Measurements from ENCODE around the gene OXCT2.
"Not testable (repeated sequence)": the region's sequence is repeated elsewhere in the genome, so short reads cannot be mapped to it uniquely, and the experiment has no call there.

The OXCT2 gene

DNA sequence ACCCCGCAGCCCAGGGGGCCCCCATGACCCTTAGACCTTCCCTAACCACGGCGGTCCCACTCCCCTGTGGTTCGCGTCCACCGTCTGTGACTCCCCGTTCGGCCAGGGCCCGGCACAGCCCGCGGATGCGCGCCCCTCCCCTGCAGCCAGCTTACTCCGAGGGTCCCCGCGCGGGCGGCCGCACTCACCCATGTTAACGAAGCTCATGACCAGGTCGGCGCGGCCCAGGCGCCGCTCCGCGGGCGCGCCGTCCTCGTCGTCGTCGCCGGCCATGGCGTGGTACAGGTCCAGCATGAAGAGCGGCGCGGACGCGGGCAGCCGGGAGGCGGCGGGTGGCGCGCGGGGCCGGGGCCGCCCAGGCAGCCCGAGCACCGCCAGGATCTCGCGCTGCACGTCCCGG, 16.8 kb upstream of the OXCT2 start:
- in situ Hi-C loops (cut with MboI; ENCODE audit: low sequenced_read_pairs): not testable (repeated sequence)

- in situ Hi-C loops (cut with MboI; ENCODE audit: low sequenced_read_pairs): no loop called here
These were observed 16.3 kb upstream of the OXCT2 start for GRCh38 chr1:39787468-39787867.

GRCh38 chr1:39787108-39787375, 15.9 kb upstream of the OXCT2 start:
- in situ Hi-C loops (cut with MboI; ENCODE audit: low sequenced_read_pairs): not testable (repeated sequence)

- in situ Hi-C loops (cut with MboI; ENCODE audit: low sequenced_read_pairs): not testable (repeated sequence)
These were observed 15.4 kb upstream of the OXCT2 start for GRCh38 chr1:39786303-39787107.

DNA sequence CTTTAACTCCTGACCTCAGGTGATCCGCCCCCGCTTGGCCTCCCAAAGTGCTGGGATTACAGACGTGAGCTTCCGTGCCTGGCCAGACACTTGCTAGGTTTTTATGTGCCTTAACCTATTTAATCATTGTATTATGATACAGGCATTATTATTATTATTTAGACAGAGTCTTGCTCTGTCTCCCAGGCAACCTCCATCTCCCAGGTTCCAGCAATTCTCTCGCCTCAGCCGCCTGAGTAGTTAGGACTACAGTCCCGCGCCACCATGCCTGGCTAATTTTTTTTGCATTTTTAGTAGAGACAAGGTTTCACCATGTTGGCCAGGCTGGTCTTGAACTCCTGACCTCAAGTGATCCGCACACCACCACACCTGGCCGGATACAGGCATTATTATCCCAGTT, 11.5 kb upstream of the OXCT2 start:
- in situ Hi-C loops (cut with MboI; ENCODE audit: low sequenced_read_pairs): not testable (repeated sequence)

DNA sequence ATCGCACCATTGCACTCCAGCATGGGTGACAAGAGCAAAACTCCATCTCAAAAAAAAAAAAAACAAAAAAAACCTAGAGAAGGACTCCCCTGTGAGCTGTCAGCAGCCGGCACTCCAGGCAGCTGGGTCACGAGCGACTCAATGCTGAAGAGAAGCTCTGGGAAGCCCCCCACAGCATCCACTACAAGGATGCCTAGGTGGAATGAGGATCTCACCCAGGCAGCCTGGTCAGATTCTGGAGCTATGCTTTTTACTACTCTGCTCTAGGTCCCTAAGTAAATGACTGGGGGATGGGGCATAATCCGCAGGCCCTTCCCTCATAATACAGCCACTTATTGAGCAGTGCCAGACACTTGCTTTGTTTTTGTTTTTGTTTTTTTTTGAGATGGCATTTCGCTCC, 11.0 kb upstream of the OXCT2 start:
- in situ Hi-C loops (cut with MboI; ENCODE audit: low sequenced_read_pairs): no loop called here

GRCh38 chr1:39781349-39781715, 10.2 kb upstream of the OXCT2 start:
- in situ Hi-C loops (cut with MboI; ENCODE audit: low sequenced_read_pairs): no loop called here

DNA sequence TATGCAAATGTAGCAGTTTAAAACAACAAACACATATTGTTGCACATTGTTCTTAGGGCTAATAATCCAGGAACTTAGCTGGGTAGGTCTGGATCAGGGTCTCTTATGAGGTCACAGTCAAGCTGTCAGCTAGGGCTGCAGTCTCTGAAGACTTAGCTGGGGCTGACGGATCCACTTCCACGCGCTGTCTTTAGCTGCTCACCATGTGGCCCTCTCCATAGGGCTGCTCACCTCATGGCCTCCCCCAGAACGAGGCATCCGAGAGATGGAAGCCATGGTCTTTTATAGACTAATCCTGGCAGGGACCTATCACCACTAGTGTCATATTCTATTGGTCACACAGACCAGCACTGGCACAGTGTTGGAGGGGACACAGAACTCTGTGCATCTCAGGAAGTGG, 8.7 kb upstream of the OXCT2 start:
- in situ Hi-C loops (cut with MboI; ENCODE audit: low sequenced_read_pairs): no loop called here

DNA sequence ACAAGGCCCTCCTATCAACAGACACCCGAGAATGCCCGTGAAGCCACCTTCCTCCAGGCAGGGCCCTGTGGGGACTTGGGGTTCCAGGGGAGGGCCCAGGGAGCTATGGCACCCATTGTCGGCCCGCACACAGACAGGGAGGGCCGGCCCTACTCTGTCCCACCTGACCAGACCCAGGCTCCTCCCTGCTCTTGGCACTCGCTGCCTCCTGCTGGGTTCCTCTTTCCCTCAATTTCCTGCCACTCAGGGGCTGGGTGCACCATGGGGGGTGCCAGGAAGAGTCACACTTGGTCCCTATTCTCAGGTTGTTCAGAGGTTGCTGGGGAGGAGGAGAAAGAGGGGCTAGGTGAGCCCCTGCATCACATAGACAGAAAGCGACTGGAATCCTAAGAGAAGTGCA, 8.0 kb upstream of the OXCT2 start:
- in situ Hi-C loops (cut with MboI; ENCODE audit: low sequenced_read_pairs): no loop called here

- in situ Hi-C loops (cut with MboI; ENCODE audit: low sequenced_read_pairs): not testable (repeated sequence)
These were observed 7.4 kb upstream of the OXCT2 start for GRCh38 chr1:39778463-39779099.

DNA sequence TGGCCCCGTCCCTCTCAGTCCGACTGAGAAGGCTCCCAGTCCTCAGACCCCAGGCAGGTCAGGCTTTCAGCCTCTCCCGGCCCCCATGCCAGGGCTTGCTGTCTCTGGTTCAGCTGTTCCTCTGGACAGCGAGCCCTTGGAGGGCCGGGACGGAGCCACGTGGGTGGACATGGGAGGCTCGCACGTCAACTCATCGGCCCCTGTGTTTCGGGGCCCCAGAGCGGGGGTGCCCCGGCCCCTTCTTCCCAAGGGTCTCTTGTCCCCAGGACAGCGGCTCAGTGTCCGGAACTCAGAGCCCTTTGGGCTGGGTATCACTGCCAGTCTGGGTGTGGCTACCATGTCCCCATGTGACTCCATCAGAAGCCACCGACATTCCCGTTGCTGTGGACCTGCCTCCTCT, 6.7 kb upstream of the OXCT2 start:
- in situ Hi-C loops (cut with MboI; ENCODE audit: low sequenced_read_pairs): not testable (repeated sequence)

DNA sequence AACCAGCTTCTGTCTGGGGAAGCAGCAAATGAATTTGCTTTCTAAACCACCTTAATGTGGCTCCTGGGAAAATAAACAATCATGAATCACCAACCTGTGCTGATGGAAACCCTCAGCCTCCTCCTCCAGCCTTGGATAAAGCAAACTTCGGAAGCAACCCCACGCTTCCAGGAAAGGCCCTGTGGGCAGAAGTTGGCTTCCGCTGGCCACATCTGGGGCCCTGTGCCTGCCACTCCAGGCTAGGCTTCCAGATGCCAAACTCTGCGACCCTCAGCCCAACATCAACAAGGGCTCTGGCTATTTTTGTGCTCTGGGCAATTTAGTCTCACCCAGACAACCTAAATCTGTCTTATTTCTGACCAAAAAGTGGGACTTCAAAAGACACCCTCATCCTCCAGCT, 6.2 kb upstream of the OXCT2 start:
- in situ Hi-C loops (cut with MboI; ENCODE audit: low sequenced_read_pairs): no loop called here

- in situ Hi-C loops (cut with MboI; ENCODE audit: low sequenced_read_pairs): no loop called here
These were observed 5.7 kb upstream of the OXCT2 start for GRCh38 chr1:39776886-39777285.

DNA sequence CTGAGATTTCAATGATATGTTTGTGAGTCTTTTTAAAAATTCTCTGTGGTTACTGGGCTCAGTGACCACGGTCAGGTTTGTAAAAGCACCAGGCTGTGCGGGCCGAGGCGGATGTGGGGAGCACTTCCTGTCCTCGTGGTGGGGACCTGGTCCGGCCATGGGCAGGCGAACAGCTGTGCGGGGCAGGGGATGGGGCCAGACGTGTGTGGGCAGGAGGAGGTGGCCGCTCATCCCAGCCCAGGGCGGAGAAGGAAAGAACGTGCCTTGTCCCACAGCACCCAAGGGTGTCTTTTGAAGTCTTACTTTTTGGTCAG, 5.2 kb upstream of the OXCT2 start:
- in situ Hi-C loops (cut with MboI; ENCODE audit: low sequenced_read_pairs): no loop called here

DNA sequence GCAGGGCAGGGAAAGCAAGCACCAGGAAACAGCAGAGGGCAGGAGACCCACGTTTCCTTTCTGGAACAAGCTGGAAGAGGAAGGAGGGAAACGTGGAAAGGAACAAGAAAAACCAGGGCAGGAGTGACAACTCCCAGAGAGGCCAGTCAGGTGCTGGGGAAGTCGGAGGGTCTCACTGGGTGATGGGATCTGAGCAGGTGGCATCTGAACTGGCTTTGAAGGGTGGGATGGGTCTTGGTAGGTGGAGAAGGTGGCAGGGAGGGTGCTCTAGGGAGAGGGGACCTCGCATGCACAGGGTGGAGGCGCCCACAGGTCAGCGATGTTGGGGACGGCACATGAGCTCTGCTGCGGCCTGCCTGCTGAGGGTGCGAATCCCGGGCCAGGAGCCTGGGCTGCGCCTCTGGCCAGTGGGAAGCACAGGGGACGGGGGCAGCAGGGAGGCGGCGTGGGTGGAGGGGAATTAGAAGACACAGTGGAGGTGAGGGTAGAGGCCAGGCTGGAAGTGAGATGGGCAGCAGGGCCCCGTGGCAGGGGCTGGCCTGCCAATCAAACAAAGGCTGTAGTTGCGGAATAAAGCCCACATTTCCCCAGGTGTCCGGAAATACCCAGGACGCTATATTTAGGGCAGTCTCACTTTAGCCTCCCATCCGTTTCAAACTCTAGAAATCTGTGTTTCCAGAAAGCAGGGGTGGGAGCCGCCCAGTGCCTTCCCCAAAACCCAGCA, 4.7 kb upstream of the OXCT2 start:
- in situ Hi-C loops (cut with MboI; ENCODE audit: low sequenced_read_pairs): not testable (repeated sequence)

- in situ Hi-C loops (cut with MboI; ENCODE audit: low sequenced_read_pairs): not testable (repeated sequence)
These were observed 4.0 kb upstream of the OXCT2 start for GRCh38 chr1:39775141-39775540.

DNA sequence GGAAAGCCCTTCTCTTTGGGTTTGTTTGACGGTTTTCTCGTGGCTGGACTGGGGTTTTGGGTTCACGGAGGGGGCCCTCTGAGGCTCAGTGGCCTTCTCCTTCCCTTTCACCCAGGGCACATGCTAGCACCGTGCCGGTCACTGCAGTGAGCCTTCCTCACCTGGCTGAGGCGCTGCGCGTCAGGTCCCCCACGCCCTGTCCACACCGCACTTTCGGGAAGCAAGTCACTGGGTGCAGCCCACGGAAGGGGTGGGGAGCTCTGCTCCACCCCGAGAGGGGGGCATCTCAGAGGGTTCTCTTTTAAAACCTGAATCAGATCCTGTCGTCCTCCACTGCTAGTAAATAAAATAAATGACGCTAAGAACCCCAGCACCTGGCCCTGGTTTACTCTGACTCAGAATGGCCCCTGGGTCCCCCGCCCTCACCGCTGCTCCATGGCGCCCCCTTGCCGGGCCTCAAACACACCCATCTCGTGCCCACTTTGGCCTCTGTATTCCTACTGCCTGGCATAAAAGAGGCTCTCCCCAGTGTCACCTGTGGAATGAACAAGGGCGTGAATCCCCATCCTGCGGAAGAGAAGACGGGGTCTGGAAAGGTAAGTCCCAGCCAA, 2.3 kb upstream of the OXCT2 start:
- in situ Hi-C loops (cut with MboI; ENCODE audit: low sequenced_read_pairs): not testable (repeated sequence)

DNA sequence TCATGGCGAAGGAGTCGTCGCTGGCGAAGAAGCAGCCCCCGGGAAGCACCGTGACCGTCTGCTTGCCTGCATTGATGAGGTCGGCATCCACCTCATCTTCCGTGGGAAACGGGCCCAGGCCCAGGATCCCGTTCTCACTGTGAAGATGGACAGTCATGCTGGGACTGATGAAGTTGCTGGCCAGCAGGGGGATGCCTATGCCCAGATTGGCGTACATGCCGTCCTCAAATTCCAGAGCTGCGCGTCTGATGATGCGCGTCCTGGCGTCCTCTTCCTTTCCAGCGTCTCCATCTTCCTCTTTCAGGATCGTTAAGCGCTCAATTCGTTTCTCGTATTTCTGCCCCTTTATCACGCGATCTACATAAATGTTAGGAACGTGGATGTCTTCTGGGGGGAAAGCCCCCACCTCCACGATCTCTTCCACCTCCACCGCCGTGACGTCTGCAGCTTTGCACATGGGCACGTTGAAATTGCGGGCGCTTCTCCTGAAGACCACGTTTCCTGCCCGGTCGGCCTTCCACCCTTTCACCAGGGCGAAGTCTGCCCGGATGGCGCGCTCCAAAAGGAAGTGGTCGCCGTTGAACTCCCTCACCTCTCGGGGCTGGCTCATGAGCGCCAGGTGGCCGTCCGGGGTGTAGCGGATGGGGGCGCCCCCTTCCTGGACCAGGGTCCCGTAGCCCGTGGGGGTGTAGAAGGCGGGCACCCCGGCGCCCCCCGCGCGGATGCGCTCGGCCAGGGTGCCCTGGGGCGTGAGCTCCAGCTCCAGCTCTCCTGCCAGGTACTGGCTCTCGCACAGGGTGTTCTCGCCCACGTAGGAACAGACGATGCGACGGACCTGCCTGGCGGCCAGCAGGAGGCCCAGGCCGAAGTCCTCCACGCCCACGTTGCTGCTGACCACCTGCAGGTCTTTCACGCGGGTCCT, 787 bp downstream of the OXCT2 start:
- in situ Hi-C loops (cut with MboI; ENCODE audit: low sequenced_read_pairs): not testable (repeated sequence)

- in situ Hi-C loops (cut with MboI; ENCODE audit: low sequenced_read_pairs): not testable (repeated sequence)
These were observed 1.6 kb downstream of the OXCT2 start for GRCh38 chr1:39769502-39769901.

GRCh38 chr1:39766466-39766865, 4.7 kb downstream of the OXCT2 start:
- in situ Hi-C loops (cut with MboI; ENCODE audit: low sequenced_read_pairs): not testable (repeated sequence)

DNA sequence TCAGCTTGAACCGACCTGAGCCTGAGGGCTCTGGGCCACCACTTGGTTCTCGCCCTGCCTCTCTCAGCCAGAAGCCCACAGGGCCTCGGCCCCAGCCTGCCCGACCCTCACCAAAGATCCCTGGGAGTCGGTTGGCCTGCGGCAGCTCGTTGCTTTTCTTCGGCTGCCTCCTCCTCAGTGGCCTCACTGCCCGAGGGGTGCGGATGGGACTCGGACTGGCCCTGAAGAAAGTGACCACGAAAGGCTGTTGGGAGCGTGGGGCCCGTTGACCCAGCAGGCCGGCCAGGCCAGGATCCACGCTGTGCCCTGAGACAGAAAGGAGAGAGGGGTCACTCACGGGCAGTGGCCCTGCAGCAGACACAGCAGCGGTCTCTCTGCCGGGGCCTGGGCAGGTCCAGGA, 6.6 kb downstream of the OXCT2 start:
- in situ Hi-C loops (cut with MboI; ENCODE audit: low sequenced_read_pairs): not testable (repeated sequence)
